ENCODE measurements around the gene ADAM10.
"Not testable (repeated sequence)": the region's sequence is repeated elsewhere in the genome, so short reads cannot be mapped to it uniquely, and the experiment has no call there.

The ADAM10 gene, protein sequence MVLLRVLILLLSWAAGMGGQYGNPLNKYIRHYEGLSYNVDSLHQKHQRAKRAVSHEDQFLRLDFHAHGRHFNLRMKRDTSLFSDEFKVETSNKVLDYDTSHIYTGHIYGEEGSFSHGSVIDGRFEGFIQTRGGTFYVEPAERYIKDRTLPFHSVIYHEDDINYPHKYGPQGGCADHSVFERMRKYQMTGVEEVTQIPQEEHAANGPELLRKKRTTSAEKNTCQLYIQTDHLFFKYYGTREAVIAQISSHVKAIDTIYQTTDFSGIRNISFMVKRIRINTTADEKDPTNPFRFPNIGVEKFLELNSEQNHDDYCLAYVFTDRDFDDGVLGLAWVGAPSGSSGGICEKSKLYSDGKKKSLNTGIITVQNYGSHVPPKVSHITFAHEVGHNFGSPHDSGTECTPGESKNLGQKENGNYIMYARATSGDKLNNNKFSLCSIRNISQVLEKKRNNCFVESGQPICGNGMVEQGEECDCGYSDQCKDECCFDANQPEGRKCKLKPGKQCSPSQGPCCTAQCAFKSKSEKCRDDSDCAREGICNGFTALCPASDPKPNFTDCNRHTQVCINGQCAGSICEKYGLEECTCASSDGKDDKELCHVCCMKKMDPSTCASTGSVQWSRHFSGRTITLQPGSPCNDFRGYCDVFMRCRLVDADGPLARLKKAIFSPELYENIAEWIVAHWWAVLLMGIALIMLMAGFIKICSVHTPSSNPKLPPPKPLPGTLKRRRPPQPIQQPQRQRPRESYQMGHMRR

GRCh38 chr15:58749532-58750337, at the start of gene ADAM10:
TSS of gene ADAM10 (minus strand) at chr15:58749707. CDS start at chr15:58749534, 173 bp downstream.
- DNase-seq, result peak; percentile 91

- no peak for DNase-seq
Measured at GRCh38 chr15:58797505-58797904, 48.0 kb upstream of the ADAM10 start.

DNA sequence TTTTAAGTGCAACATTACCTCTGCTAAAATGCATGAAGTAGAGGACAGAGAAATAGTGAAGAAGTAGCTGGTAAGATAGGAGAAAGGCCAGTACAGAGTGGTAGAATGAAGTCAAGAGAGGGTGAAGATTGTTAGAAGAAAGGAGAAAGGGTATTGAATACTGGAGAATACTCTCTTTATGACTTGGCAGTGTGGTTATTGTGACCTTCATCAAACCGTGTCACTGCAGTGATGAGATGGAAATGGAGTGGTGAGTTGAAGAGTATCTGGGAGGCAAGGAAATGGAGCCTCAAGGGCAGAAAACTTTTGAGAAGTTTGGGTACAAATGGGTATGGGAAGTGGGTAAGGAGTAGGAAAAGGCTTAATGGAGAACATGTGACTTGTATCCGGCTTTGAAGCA, 46.3 kb upstream of the ADAM10 start:
- DNase-seq, result no peak

- DNase-seq, result no peak
Measured at GRCh38 chr15:58793862-58794261, 44.4 kb upstream of the ADAM10 start.

GRCh38 chr15:58788056-58788710, 38.7 kb upstream of the ADAM10 start:
- no peak for DNase-seq

- no peak for DNase-seq
Measured at GRCh38 chr15:58785355-58785754, 35.8 kb upstream of the ADAM10 start.

DNA sequence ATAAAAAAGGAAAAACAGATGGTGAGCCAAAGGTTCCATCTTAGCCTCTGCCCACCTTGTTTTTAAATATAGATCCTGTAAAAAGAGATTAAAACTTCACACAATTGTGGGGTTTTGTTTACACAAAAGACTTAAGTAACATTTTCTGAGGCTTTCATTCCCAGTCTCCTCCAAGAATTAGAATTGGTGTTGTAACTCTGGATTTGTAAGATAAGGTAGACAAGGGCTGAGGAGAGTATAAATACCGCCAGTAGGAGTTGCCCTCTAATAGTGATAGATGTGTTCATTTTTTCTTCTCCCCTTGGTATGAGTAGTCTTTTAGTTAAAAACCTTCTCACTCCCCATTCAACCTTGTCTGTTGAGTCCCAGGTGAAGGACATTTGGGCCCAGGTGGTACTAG, 30.0 kb upstream of the ADAM10 start:
- DNase-seq, result no peak

GRCh38 chr15:58777107-58777506, 27.6 kb upstream of the ADAM10 start:
- no peak for DNase-seq

DNA sequence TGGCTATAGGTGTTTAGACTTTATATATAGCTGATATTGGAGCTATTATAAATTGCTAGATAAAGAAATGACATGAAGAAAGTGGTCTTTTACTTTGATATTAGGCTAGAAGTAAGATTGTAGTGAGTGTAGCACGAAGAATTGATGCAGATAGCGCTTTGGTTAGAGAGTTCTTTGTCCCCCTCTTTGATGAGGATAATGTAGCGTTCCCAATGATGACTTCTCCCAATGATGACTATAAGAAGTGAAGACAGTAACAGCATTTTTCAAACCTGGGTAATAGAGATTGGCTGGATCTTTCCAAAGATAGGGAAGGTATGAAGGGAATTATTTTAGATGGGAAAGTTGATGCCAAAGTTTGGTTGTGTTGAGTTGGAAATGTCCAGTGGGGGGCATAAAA, 25.9 kb upstream of the ADAM10 start:
- no peak for DNase-seq

DNA sequence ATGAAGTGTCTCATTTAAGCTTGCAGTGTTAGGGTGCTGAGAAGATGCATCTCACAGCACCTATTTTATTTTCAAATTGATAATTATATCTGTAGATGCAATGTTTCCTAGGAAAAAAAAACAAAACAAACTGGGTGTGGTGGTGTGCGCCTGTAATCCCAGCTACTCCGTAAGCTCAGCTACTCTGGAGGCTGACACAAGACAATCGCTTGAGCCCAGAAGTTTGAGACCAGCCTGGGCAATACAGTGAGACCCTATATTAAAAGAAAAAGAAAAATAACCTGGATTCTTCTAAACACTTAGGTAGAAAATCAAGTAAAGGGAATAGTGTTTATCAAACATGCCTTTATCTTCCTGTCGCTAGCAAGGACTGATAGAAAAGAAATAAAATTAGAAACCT, 23.5 kb upstream of the ADAM10 start:
- no peak for DNase-seq

DNA sequence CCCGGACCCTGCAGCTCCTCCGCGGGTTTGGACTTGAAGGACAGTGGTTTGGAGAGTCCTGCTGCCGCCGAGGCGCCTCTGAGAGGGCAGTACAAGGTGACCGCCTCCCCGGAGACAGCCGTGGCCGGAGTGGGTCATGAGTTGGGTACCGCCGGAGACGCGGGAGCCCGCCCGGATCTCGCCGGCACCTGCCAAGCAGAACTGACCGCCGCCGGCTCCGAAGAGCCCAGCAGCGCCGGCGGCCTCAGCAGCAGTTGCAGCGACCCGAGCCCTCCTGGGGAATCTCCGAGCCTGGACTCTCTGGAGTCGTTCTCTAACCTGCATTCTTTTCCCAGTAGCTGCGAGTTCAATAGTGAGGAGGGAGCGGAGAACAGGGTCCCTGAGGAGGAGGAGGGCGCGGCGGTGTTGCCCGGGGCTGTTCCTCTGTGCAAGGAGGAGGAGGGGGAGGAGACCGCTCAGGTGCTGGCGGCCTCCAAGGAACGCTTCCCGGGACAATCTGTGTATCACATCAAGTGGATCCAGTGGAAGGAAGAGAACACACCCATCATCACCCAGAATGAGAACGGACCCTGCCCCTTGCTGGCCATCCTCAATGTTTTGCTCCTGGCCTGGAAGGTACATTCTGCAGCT, 22.2 kb upstream of the ADAM10 start:
- no peak for DNase-seq

DNA sequence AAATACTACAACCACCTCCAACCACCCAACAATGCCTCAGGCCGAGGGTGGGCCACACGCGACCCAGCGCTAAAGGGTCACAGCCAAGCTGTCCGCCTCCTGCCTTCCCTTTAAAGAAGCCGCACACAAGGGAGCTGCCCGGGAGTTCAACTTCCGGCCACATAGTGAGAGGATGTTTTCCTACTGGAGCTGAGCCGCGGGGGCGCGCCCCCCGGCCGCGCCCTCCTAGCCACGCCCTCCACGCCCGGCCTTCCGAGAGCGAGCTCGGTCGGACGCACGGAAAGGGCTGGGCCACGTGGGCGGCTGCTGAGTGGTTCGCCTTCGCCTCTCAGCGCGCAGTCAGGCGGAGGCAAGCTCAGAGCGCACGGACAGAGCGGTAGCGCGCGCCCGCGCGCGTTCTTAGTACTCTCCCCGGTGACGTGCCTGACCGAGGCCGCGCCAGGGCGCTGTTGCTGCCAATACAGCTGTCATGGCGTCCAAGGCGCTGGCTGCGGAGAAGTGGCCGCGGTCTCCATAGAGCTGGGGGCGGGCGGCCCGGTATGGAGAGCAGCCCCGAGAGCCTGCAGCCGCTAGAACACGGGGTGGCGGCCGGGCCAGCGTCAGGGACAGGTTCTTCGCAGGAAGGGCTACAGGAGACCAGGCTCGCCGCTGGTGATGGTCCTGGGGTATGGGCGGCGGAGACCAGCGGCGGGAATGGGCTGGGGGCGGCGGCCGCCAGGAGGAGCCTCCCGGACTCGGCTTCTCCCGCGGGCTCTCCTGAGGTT, 21.5 kb upstream of the ADAM10 start, which contains the start of gene MINDY2:
Gene MINDY2, plus strand, starts transcription at position 446 of the 764 bp plus-strand sequence. Its CDS starts 94 bp downstream, at position 540.
- peak; percentile 90 for DNase-seq

- no peak for DNase-seq
Measured at GRCh38 chr15:58770519-58770856, 21.0 kb upstream of the ADAM10 start.

- DNase-seq, result not testable (repeated sequence)
Measured at GRCh38 chr15:58768601-58769004, 19.1 kb upstream of the ADAM10 start.

GRCh38 chr15:58766290-58766689, 16.8 kb upstream of the ADAM10 start:
- no peak for DNase-seq

DNA sequence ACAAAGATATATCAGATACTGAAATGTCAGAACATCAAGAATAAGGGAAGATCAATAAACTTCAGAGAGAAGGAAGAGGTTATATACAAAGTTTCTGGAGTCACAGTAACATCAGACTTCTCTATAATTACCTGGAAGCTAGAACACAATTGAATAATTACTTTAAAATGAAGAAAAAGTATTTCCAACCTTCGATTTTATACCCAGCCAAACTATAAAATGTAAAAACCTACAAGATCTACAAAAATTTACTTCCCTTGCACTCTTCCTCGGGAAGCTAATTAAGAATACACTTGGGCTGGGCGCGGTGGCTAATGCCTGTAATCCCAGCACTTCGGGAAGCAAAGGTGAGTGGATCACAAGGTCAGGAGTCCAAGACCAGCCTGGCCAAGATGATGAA, 15.0 kb upstream of the ADAM10 start:
- no peak for DNase-seq

DNA sequence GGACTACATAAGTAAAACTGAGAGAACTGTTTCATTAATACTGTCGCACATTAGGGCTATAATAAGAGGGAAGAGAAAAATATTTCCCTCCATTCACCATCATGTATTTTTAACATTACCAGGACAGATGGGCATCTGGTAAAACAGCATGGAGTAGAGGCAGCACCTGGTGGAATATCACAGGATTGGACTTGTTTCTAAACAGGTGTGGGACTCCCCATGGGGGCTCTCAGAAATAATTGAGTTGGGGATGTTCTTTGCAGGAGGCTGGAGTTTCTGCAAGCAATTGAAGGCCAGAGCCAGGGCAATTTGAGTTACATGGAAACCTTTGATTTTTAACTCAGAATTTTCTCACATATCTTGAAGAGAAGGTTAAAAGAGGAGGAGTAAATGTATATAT, 13.2 kb upstream of the ADAM10 start:
- no peak for DNase-seq

DNA sequence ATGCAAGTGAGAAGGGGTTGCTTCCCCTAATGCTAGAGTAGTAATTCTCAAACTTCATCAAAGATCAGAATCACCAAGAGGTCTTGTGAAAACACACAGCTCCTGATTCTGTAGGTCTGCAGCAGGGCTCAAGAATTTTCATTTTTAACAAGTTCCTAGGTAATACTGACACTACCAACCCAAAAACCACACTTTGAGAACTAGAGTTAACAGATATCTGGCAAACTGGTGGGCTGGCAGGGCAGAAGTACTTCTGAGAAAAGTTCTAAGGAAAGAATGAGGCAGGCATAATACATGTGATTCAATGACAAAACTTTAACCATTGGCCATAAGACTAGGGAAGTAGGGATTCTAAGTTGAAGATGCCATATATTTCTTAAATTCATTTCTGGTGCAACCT, 12.8 kb upstream of the ADAM10 start:
- DNase-seq, result no peak

DNA sequence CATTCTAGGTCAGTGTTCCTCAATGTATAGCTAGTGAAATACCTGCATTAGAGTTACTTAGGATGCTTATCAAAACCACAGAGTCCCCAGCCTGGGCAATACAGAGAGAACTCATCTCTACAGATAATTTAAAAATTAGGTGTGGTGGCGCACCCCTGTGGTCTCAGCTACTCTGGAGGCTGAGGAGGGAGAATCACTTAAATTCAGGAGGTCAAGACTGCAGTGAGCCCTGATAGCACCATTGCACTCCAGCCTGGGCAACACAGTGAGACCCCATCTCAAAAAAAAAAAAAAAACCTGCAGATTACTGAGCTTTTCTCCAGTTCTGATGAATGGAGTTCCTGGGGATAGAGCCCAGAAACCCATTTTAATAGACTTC, 11.5 kb upstream of the ADAM10 start:
- no peak for DNase-seq

DNA sequence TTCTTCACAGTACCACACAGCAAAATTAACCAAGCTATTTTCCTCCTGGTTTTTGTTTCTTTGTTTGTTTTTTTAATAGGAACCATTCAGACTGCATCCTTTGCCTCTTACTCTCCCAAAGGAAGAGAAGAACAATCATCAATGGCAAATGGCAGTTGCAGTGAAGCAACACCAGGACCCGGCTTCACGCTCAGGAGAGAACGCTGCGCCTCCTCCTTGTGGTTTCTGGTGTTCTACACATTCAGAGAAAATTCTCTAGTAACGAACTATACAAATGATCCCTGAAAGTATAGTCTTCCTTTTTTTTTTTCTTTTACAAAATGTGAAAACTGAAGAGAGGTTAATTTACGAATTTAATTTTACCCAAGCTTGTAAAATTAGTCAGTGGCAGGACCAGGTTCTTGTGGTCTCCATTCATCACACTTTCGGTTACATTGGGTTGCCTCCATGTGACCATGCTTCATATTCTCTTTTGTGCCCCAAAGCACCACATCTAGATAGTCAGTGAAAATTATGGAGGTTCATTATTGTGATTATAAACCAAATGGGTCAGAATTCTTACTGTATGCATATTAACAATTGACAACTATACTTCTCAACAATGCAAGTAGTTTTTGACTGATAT, 11.0 kb upstream of the ADAM10 start:
- no peak for DNase-seq

DNA sequence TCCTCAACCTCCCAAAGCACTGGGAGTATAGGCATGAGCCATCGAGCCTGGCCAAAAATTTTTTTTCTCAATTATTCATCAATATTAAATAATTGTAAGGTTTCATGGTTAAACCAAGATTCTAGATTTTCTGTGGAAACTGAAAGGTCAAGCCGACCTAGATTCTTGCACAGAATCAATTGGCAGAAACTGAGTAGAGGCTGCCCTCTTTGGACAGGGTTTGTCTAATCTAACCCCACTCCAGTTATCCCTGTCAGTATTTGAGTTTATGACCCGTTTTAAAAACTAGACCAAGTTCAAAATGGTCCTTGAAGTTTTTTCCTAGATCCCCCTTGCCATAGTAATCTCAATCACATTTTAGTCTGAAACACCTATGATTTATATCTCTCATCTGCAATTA, 8.6 kb upstream of the ADAM10 start:
- no peak for DNase-seq

Data from DMS79 (cell line).